AG04450 (cell line): ENCODE results near the gene LRRC28. TPM values are rescaled to one million over a fixed set of nuclear protein-coding genes. Genes with fewer than 3 reads are reported as not detected.

ENCODE experiments used
- CTCF ChIA-PET: fragments of 300-600, 350-600 bp; formaldehyde crosslinking; extraction: SDS; loops from one replicate; lab custom pipeline; 2022; ENCODE audit warnings: antibody characterized with exemption, inconsistent platforms; lab: Charles Lee
- POLR2A ChIA-PET: fragments of 350-600 bp; formaldehyde crosslinking; extraction: SDS; loops from one replicate; lab custom pipeline; 2021; ENCODE audit warnings: antibody characterized with exemption, inconsistent platforms; lab: Yijun Ruan, JAX
- DNase-seq: peaks from one replicate; pipeline ENCODE4 v3.0.0-alpha.2; 2011; ENCODE audit warnings: low read depth, low spot score
- H3K27ac ChIP-seq: one replicate; pipeline ENCODE4 v1.5.1; 2012; ENCODE audit warnings: low read depth, low read length, control low read depth
- H3K27me3 ChIP-seq: one replicate; pipeline ENCODE4 v1.6.0; 2012; ENCODE audit warnings: low read length; ENCODE audit not compliant: control insufficient read depth, insufficient read depth
- H3K4me3 ChIP-seq: 2 replicates; pipeline ENCODE4 v1.5.1; 2011; ENCODE audit warnings: mild to moderate bottlenecking, low read depth, low read length, control low read depth
- H3K9me3 ChIP-seq: 2 replicates; pipeline ENCODE4 v1.5.1; 2012; ENCODE audit warnings: low read length; ENCODE audit not compliant: control insufficient read depth, insufficient read depth
- polyA plus RNA-seq: library from polyadenylated mRNA; depleted of rRNA; stranded (reverse); fragments of >200 nt; gene quantifications from 2 replicates; pipeline ENCODE4 v1.2.3, GENCODE V29; 2011
- TF ChIP-seq, protein P1 (sequence below): IDR thresholded peaks from 2 replicates; pipeline ENCODE4 v1.5.1; 2011; ENCODE audit warnings: low read depth, low read length, control low read depth, inconsistent platforms

LRRC28 gene
- polyA plus RNA-seq, 1 experiment = 29.8 TPM

GRCh38 chr15:99305761-99306505, 54.7 kb downstream of the LRRC28 start:
- TF ChIP-seq, protein P1, sequence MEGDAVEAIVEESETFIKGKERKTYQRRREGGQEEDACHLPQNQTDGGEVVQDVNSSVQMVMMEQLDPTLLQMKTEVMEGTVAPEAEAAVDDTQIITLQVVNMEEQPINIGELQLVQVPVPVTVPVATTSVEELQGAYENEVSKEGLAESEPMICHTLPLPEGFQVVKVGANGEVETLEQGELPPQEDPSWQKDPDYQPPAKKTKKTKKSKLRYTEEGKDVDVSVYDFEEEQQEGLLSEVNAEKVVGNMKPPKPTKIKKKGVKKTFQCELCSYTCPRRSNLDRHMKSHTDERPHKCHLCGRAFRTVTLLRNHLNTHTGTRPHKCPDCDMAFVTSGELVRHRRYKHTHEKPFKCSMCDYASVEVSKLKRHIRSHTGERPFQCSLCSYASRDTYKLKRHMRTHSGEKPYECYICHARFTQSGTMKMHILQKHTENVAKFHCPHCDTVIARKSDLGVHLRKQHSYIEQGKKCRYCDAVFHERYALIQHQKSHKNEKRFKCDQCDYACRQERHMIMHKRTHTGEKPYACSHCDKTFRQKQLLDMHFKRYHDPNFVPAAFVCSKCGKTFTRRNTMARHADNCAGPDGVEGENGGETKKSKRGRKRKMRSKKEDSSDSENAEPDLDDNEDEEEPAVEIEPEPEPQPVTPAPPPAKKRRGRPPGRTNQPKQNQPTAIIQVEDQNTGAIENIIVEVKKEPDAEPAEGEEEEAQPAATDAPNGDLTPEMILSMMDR = no peak
- peak; percentile 78 for DNase-seq
- ChIA-PET CTCF (interaction anchor here (1.4 to 2.2 kb wide), 3 partner anchors 33 to 450 kb away, joined by 4 to 24 read pairs (median 8); no protein-coding TSS in a partner anchor), POLR2A (interaction anchor here (0.5 to 1.8 kb wide), 4 partner anchors 35 to 390 kb away, joined by 3 to 8 read pairs (median 4); partner anchors contain the start of genes LRRC28 and MEF2A)
- H3K27ac ChIP-seq = no peak overlapping the region
- no peak overlapping the region for H3K4me3 ChIP-seq
- no peaks in the 10 kb centered on the region for H3K9me3 ChIP-seq
- no peaks in the 10 kb centered on the region for H3K27me3 ChIP-seq

DNA sequence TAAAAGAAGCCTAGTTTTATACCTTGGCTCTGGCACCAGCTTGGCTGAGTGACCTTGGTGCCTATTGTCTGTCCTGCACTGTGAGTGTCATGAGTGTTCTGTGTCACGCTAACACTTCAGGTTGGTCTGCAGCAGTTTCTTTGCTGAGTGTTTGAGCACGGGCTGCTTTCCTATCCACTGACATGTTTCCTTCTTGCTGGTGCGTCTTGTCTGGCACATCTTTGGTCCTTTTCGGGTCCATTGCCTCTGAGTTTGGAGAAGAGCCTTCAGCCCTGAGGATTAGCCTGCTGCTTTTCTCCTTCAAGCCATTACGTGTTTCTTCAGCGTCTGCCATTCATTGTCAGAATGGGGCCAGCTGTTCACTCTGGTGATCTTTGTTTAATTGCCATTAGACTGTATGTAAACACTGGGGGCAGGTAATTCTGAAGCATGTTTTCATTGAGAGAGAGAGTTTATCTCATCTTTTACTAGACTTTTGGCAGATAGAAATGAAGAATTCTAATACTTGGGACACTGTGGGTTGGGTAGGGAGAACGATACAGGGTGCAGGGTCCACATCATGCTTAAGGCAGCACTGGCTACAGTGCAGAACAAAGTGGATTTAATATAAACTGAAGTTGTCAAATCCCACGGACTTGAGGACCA, 55.5 kb downstream of the LRRC28 start:
- POLR2A ChIA-PET = interaction anchor here (1.4 to 1.8 kb wide), 2 partner anchors 34 to 55 kb away, joined by 3 to 8 read pairs; partner anchors contain the start of gene LRRC28
- CTCF ChIA-PET = interaction anchor here (1.4 to 1.9 kb wide), 2 partner anchors 397 to 449 kb away, joined by 4 to 24 read pairs; no protein-coding TSS in a partner anchor

DNA sequence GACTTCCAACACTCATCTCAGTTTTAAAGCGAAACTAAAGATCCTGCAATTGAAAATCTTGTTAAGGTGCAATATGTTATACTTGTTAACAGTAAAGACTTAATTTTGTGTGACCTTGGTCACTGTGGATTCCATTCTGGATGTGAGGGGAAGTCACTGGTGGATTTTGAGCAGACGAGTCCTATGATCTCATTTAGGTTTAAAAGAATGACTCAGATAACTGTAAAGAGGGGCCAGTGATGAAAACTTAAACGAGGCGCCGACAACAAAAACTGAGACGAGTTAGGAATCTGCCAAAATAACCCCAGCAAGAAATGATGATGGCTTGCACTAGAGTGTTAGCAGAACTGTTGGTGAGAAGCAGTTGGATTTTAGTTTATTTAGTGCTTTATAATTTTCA, 56.5 kb downstream of the LRRC28 start:
- CTCF ChIA-PET = no interaction called here
- Histone ChIP-seq H3K9me3 (no peaks in the 10 kb centered on the region), H3K27me3 (no peaks in the 10 kb centered on the region), H3K4me3 (peak overlapping the region; percentile 1; the same call in 1 of the 2 replicates), H3K27ac (no peak overlapping the region)
- TF ChIP-seq, protein P1 = no peak
- no peak for DNase-seq
- POLR2A ChIA-PET = no interaction called here

More for the DNA sequence above, 55.5 kb downstream of the LRRC28 start:
- H3K27me3 ChIP-seq = no peaks in the 10 kb centered on the region
- DNase-seq = no peak
- H3K27ac ChIP-seq = no peak overlapping the region
- H3K9me3 ChIP-seq = no peaks in the 10 kb centered on the region
- TF ChIP-seq, protein P1 = no peak
- peak overlapping the region; percentile 32 for H3K4me3 ChIP-seq

- no peak for DNase-seq
- Histone ChIP-seq H3K27ac (no peak overlapping the region), H3K9me3 (peaks cover 3% of the 10 kb centered on the region; the same call in 1 of the 2 replicates), H3K4me3 (no peak overlapping the region), H3K27me3 (no peaks in the 10 kb centered on the region)
- TF ChIP-seq, protein P1 = no peak
- ChIA-PET POLR2A (no interaction called here), CTCF (interaction anchor here (1.4 kb wide), 1 partner anchor 394 kb away, joined by 4 read pairs; no protein-coding TSS in a partner anchor)
Observed at GRCh38 chr15:99310745-99311144, 59.5 kb downstream of the LRRC28 start.
